ENCODE results near the gene A4GALT.

DNA sequence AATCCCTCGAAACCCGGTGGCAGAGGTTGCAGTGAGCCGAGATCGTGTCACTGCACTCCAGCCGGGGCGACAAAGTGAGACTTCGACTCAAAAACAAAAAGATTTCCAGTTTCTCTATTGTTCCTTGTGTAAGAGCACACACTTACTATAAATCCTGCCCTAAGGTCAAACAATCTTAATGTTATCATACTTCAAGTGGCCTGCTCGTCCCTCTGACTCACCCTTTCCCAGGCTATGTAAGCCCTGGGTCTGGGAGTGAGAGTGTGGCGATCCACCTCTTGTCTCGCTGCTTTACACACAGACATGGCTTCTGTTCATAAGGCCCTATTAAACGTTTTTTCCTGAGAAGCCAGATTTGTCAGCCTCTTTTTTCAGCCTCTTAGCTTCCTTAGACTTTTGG is 24.4 kb upstream of the A4GALT start:
- TF ChIP-seq, protein P1, sequence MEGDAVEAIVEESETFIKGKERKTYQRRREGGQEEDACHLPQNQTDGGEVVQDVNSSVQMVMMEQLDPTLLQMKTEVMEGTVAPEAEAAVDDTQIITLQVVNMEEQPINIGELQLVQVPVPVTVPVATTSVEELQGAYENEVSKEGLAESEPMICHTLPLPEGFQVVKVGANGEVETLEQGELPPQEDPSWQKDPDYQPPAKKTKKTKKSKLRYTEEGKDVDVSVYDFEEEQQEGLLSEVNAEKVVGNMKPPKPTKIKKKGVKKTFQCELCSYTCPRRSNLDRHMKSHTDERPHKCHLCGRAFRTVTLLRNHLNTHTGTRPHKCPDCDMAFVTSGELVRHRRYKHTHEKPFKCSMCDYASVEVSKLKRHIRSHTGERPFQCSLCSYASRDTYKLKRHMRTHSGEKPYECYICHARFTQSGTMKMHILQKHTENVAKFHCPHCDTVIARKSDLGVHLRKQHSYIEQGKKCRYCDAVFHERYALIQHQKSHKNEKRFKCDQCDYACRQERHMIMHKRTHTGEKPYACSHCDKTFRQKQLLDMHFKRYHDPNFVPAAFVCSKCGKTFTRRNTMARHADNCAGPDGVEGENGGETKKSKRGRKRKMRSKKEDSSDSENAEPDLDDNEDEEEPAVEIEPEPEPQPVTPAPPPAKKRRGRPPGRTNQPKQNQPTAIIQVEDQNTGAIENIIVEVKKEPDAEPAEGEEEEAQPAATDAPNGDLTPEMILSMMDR (IDR thresholded peaks at IDR 0.05) = no peak
- TF ChIP-seq POLR2A (IDR thresholded peaks at IDR 0.05) = no peak
